ENCODE measurements around the gene MACROD2.

The MACROD2 gene

DNA sequence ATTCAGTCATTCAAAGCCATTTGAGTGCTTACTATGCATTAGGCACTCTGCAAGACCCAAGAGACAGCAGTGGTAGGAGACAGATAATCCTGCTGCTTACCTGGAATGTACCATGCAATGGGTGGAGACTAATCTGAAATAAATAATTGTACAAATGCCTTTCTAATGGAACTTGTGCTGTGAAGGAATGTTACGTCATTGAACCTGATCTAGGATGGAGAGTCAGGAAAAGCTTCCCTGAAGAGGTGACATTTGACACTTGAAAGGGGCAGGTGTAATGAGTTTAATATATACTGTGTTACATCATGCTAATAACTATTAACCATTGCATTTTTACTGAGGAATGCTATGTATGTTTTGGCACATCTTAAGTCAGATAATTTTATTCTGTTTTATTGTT is 833.1 kb downstream of the MACROD2 start:
- TF ChIP-seq, protein P1, sequence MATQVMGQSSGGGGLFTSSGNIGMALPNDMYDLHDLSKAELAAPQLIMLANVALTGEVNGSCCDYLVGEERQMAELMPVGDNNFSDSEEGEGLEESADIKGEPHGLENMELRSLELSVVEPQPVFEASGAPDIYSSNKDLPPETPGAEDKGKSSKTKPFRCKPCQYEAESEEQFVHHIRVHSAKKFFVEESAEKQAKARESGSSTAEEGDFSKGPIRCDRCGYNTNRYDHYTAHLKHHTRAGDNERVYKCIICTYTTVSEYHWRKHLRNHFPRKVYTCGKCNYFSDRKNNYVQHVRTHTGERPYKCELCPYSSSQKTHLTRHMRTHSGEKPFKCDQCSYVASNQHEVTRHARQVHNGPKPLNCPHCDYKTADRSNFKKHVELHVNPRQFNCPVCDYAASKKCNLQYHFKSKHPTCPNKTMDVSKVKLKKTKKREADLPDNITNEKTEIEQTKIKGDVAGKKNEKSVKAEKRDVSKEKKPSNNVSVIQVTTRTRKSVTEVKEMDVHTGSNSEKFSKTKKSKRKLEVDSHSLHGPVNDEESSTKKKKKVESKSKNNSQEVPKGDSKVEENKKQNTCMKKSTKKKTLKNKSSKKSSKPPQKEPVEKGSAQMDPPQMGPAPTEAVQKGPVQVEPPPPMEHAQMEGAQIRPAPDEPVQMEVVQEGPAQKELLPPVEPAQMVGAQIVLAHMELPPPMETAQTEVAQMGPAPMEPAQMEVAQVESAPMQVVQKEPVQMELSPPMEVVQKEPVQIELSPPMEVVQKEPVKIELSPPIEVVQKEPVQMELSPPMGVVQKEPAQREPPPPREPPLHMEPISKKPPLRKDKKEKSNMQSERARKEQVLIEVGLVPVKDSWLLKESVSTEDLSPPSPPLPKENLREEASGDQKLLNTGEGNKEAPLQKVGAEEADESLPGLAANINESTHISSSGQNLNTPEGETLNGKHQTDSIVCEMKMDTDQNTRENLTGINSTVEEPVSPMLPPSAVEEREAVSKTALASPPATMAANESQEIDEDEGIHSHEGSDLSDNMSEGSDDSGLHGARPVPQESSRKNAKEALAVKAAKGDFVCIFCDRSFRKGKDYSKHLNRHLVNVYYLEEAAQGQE (IDR thresholded peaks at IDR 0.05; ENCODE audit: insufficient read depth in 1 of 2, low read depth in 2 of 2, low read length in 2 of 2), result no peak
- TF ChIP-seq POLR2AphosphoS5 (IDR thresholded peaks at IDR 0.05; ENCODE audit: low read depth, low read length), result no peak

DNA sequence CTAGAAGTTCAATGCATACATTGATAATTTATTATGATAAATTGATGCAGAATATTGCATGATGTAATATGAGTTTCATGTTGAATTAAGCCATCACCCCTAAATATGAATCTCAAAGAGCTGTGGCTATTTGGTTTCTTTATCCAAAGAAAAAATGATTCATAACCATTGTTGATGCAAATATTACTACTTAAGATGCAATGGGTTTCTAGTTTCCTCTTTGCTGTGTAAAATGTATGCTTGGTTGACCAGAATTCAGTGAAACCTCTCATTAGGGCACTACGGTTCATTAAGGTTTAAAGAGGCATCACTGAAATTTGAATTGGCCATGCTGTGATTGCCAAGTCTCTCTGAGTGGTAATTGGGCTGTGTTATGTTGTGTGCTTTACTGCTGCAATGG is 834.6 kb downstream of the MACROD2 start:
- TF ChIP-seq TAF1 (IDR thresholded peaks at IDR 0.05; ENCODE audit: borderline replicate concordance, insufficient read depth, low read length) (no peak), FOXP2 (optimal IDR thresholded peaks at IDR 0.05; ENCODE audit: borderline replicate concordance, extremely low read depth, extremely low read length, insufficient read depth) (no peak), POLR2AphosphoS5 (IDR thresholded peaks at IDR 0.05; ENCODE audit: low read depth, low read length) (no peak), SIN3A (IDR thresholded peaks at IDR 0.05; ENCODE audit: borderline replicate concordance, insufficient read depth, low read length) (no peak)
- TF ChIP-seq, protein P1 (IDR thresholded peaks at IDR 0.05; ENCODE audit: insufficient read depth in 1 of 2, low read depth in 2 of 2, low read length in 2 of 2), result no peak

DNA sequence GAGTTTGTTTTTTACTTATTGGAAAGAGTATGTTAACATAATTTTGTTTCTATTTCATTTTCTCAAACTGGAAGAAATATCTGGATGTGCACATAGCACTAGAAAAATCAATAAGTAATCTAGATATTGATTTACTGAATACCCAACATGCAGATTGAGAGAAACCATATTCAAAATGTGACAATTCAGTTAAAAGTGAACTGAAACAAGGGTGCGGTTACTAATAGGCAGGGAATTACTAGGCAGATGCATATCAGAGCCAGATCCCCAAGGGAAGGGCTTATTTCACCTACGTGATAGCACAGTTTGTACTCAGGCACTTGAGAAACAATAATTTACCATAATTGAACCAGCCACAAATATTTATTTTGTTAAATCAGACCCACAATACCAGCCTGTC is 835.1 kb downstream of the MACROD2 start:
- TF ChIP-seq, protein P1 (IDR thresholded peaks at IDR 0.05; ENCODE audit: insufficient read depth in 1 of 2, low read depth in 2 of 2, low read length in 2 of 2), result no peak
- TF ChIP-seq SIN3A (IDR thresholded peaks at IDR 0.05; ENCODE audit: borderline replicate concordance, insufficient read depth, low read length) (no peak), TAF1 (IDR thresholded peaks at IDR 0.05; ENCODE audit: borderline replicate concordance, insufficient read depth, low read length) (no peak), FOXP2 (optimal IDR thresholded peaks at IDR 0.05; ENCODE audit: borderline replicate concordance, extremely low read depth, extremely low read length, insufficient read depth) (no peak), POLR2AphosphoS5 (IDR thresholded peaks at IDR 0.05; ENCODE audit: low read depth, low read length) (no peak)

DNA sequence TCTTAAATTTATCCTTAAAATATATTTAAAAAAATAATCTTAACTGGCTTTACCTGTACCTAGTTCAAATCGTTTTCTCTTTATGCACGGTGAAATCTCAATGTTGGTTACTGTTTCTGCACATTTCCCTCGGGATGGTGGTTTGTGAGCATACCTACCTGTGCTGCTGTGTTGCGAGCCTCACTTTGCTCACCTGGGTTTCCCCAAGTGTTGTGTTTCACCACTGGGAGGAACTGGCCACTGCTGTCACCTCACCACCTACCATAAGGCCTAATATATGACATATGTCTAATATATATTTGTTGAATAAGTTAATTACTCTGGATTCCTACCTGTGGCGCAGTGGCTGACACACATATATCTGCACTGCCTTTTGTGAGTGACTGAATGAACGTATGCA is 835.6 kb downstream of the MACROD2 start:
- no peak for TF ChIP-seq TAF1 (IDR thresholded peaks at IDR 0.05; ENCODE audit: borderline replicate concordance, insufficient read depth, low read length)

DNA sequence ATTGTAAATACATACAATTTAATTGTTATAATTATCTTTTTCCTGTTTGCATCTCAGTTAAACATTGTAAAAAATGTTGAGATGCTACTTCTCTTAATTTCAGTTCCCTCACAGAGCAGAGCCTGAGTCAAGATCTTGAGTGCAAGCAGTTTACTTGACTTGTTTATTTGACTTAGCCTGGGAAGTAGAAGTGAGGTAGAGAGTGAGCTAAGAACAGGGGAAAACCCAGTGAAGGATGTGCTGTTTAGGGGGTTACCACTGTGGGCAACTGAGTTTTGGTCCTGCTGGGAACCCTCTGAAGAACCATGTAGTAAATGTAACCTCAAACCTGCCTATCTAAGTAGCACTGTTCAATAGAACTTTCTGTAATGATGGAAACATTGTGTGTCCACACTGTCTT is 837.3 kb downstream of the MACROD2 start:
- TF ChIP-seq, protein P1 (IDR thresholded peaks at IDR 0.05; ENCODE audit: insufficient read depth in 1 of 2, low read depth in 2 of 2, low read length in 2 of 2), result no peak
- TF ChIP-seq SIN3A (IDR thresholded peaks at IDR 0.05; ENCODE audit: borderline replicate concordance, insufficient read depth, low read length), result no peak
- TF ChIP-seq TAF1 (IDR thresholded peaks at IDR 0.05; ENCODE audit: borderline replicate concordance, insufficient read depth, low read length), result no peak
- TF ChIP-seq POLR2AphosphoS5 (IDR thresholded peaks at IDR 0.05; ENCODE audit: low read depth, low read length), result no peak
- TF ChIP-seq FOXP2 (optimal IDR thresholded peaks at IDR 0.05; ENCODE audit: borderline replicate concordance, extremely low read depth, extremely low read length, insufficient read depth), result no peak
